GM12873 (cell line): ENCODE measurements around the gene GPR15LG.

Experiments
- TF ChIP-seq, protein P1 (sequence below): IDR thresholded peaks from 2 replicates; pipeline ENCODE4 v1.5.1; 2012; ENCODE audit warnings: low read depth, mild to moderate bottlenecking, moderate library complexity, low read length, control low read depth; ENCODE audit not compliant: insufficient read depth; ENCODE audit errors: missing control alignments

GPR15LG gene

GRCh38 chr10:84226616-84227015, 53.0 kb downstream of the GPR15LG start:
- TF ChIP-seq, protein P1, sequence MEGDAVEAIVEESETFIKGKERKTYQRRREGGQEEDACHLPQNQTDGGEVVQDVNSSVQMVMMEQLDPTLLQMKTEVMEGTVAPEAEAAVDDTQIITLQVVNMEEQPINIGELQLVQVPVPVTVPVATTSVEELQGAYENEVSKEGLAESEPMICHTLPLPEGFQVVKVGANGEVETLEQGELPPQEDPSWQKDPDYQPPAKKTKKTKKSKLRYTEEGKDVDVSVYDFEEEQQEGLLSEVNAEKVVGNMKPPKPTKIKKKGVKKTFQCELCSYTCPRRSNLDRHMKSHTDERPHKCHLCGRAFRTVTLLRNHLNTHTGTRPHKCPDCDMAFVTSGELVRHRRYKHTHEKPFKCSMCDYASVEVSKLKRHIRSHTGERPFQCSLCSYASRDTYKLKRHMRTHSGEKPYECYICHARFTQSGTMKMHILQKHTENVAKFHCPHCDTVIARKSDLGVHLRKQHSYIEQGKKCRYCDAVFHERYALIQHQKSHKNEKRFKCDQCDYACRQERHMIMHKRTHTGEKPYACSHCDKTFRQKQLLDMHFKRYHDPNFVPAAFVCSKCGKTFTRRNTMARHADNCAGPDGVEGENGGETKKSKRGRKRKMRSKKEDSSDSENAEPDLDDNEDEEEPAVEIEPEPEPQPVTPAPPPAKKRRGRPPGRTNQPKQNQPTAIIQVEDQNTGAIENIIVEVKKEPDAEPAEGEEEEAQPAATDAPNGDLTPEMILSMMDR: no peak

DNA sequence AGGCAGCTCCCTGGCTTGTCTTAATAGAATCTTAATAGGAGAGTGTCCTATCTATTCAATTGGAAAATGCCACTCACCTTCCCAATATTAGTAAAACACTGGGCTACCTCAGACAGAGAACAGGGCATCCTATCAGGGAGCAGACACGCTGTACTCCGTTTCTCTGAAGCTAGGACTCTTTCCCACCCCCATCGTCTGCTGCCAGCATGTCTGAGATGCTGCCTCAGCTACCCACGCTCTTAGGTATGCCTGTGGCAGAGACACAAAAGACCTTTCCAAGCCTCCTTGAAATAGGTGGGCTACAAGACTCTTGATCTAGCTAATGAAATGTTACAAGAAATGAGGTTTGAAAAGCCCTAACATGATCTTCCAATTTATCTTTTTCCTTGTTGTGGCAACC, 54.2 kb downstream of the GPR15LG start:
- TF ChIP-seq, protein P1: no peak

DNA sequence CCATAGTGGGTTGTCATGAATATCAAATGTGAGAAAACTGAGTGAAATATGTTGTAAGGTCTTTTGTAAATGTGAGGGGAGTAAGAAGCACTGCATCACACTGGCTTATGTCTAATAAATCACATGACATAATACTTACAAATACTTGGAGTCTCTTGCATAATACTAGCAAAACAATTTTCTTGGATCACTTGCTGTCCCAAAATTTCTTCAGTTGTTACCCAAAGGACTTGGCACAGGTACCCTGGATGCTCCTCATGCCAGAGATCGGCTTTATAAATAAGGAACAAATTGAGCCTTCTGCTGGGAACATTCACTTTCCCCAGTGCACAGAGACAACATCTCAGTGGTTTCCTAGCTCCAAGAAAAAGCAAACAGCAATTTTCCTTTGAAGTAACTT, 56.8 kb downstream of the GPR15LG start:
- TF ChIP-seq, protein P1: no peak

DNA sequence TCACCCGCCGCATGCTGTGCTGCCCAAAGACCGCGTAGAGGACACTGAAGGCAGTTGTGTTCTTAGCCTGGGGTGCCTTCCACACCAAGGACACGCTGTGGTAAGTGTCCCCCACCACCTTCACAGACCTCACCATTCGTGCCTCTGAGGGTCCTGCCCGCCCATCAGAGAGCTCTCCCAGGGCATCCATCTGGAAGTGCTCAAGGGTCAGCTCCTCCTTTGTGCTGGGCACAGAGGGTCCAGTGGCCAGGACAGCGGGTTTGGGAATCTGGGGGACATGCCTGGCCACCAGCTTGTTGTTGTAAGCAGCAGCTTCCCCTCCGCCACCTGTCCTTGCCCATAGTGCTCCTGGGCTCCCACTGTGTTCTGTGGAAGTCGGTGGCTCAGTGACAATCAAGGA, 58.8 kb downstream of the GPR15LG start:
- TF ChIP-seq, protein P1: no peak

DNA sequence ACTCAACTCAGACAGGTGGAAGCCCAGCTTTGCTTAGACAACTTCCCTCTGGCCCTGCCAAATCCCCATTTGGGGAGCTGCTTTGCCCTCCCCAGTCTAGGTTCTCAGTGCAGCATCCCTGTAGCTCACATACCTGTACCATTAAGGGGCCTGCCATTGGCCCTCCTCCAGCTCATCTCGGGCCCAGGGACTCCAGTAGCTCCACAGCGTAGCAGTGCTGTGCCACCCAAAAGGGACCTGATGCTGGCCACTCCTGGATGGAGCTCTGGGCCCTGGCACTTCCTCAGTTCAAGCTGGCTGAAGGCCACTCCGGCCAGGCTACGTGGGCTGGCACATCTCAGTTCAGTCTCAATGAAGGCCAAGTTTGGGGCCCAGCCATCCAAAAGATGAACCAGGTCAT, 60.3 kb downstream of the GPR15LG start:
- TF ChIP-seq, protein P1: no peak

DNA sequence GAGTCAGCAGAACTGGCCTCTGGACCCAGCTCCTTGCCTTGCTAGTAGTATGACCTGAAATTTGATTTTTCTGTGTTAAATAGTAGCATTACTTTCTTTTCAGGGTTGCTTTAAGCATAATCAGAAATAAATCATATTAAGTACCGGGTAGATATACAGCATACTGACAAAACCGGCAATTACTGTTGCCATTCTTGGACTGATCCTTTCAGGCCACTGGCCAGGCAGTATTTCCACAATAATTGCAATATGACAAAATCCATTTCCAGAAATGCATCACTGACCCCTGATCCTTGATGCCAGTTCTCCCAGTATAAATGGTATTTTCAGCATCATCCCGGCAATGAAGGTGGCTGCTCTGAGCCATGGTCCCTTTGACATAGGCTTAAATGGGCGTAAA, 60.9 kb downstream of the GPR15LG start:
- TF ChIP-seq, protein P1: no peak
